Measurements from ENCODE around the gene JMJD8.

The JMJD8 gene

GRCh38 chr16:707062-707538 lies 23.0 kb upstream of the JMJD8 start:
- H3K36me3 ChIP-seq (ENCODE audit: insufficient read depth): no peaks in the 10 kb centered on the region
- H3K27me3 ChIP-seq (ENCODE audit: insufficient read depth, low read depth): peaks cover 88% of the 10 kb centered on the region
- H2AFZ ChIP-seq (ENCODE audit: low read depth): no peak overlapping the region
- peaks cover 21% of the 10 kb centered on the region for H3K4me1 ChIP-seq (ENCODE audit: low read depth, poor library complexity, severe bottlenecking)
- no peak for TF ChIP-seq CTCF (conservative IDR thresholded peaks at IDR 0.05; ENCODE audit: low read depth, low read length)
- H3K9ac ChIP-seq: no peak overlapping the region
- H3K79me2 ChIP-seq (ENCODE audit: insufficient read depth, low read depth): no peaks in the 10 kb centered on the region
- H3K4me3 ChIP-seq (IDR thresholded peaks at IDR 0.05; ENCODE audit: insufficient read depth, low read depth, low read length): no peak overlapping the region
- no peak overlapping the region for H3K4me2 ChIP-seq
- H4K20me1 ChIP-seq (ENCODE audit: insufficient read depth): no peaks in the 10 kb centered on the region
- H3K27ac ChIP-seq: no peak overlapping the region

- Histone ChIP-seq H3K4me2 (no peak overlapping the region), H3K4me1 (ENCODE audit: low read depth, poor library complexity, severe bottlenecking) (peaks cover 14% of the 10 kb centered on the region), H3K27ac (no peak overlapping the region), H3K9ac (no peak overlapping the region), H2AFZ (ENCODE audit: low read depth) (no peak overlapping the region), H4K20me1 (ENCODE audit: insufficient read depth) (no peaks in the 10 kb centered on the region), H3K4me3 (IDR thresholded peaks at IDR 0.05; ENCODE audit: insufficient read depth, low read depth, low read length) (no peak overlapping the region), H3K79me2 (ENCODE audit: insufficient read depth, low read depth) (no peaks in the 10 kb centered on the region), H3K36me3 (ENCODE audit: insufficient read depth) (no peaks in the 10 kb centered on the region), H3K27me3 (ENCODE audit: insufficient read depth, low read depth) (peaks cover 88% of the 10 kb centered on the region)
- no peak for TF ChIP-seq CTCF (conservative IDR thresholded peaks at IDR 0.05; ENCODE audit: low read depth, low read length)
Observed at GRCh38 chr16:706189-707061, 22.3 kb upstream of the JMJD8 start.

DNA sequence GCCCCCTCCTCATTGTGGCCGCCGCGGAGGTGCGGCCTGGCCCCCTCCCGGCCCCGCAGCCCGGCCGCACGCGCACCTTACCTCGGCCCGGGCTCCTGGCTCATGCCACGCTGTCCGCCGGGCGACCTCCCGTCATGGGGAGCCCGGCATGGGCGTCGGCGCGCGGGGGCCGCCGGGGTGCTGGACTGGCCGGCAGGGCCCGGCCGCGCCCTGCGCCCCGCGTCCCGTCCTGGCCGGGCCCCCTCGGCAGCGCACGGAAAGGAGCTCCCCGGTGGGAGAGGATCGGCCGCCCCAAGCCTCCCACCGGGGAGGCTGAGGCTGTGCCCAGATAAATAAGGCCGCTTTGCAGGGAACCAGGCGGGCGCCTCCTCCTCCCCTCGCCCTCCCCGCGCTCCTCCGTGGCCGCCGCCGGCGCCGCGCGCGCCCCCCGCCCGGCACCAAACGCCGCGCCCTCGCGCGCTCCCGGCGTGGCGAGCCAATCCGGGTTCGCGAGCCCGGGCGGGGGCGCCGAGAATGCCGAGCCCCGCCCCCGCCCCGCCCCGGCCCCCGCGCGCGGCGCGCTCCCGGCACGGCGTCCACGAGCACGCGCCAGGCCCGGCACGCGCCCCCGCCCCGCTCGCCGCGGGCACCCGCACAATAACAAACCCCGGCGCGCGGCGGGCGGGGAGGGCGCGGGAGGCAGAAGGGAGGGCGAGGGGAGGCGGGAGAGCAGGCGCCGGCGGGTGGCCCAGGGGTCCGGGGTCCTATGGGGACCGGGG lies 21.5 kb upstream of the JMJD8 start, which contains the start of gene FBXL16:
Gene FBXL16, minus strand, starts transcription at position 371 of the 758 bp plus-strand sequence. CDS start 8,396 bp downstream, outside the sequence.
- H3K4me1 ChIP-seq (ENCODE audit: low read depth, poor library complexity, severe bottlenecking): peaks cover 6% of the 10 kb centered on the region
- no peak within 1 kb of the TSS for H3K27ac ChIP-seq
- no peaks in the 10 kb centered on the region for H3K79me2 ChIP-seq (ENCODE audit: insufficient read depth, low read depth)
- no peaks in the 10 kb centered on the region for H3K36me3 ChIP-seq (ENCODE audit: insufficient read depth)
- H3K27me3 ChIP-seq (ENCODE audit: insufficient read depth, low read depth): peaks cover 88% of the 10 kb centered on the region
- H2AFZ ChIP-seq (ENCODE audit: low read depth): no peak within 1 kb of the TSS
- no peak within 1 kb of the TSS for H3K4me2 ChIP-seq
- no peak for TF ChIP-seq CTCF (conservative IDR thresholded peaks at IDR 0.05; ENCODE audit: low read depth, low read length)
- H3K4me3 ChIP-seq (IDR thresholded peaks at IDR 0.05; ENCODE audit: insufficient read depth, low read depth, low read length): no peak within 1 kb of the TSS
- H3K9ac ChIP-seq: no peak within 1 kb of the TSS
- H4K20me1 ChIP-seq (ENCODE audit: insufficient read depth): no peaks in the 10 kb centered on the region

DNA sequence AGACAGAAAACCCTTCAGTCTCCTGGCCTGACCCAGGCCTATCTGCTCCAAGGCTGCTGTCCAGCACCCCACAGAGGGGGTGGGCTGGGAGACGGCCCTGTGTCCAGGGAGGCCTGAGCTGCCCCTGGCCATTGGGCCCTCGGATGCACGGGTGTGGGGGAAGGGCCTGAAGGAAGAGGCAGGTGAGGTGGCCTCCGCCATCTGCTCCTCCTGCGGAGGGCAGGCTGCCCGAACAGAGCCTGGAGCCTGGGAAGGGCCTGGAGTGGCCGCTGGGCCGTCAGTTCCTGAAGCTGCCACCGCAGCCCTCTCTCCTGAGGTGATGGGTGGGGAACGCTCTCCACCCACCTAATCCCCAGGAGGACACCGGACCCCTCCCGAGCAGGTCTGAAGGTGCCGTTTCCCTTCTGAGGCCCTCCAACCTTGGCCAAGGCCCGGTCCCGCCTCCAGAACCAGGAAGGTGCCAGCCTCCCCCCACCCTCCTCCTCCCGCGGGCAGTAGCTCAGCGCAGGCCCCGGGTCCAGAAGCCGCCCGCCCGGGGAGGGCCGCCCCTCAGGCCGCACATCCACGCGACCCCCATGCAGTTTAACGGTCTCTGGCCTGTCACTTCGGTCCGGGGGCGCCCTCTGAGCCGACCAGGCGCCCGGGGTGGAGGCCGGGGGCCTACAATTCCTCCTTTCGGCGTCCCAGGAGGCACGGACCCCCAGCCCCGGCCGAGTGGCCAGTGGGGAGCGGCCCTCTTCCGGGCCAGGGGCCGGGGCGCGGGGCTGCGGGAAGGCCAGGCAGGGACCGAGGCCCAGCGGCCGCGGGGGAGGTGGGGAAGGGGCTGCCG lies 20.6 kb upstream of the JMJD8 start:
- H3K4me2 ChIP-seq: no peak overlapping the region
- H3K4me1 ChIP-seq (ENCODE audit: low read depth, poor library complexity, severe bottlenecking): peaks cover 2% of the 10 kb centered on the region
- peaks cover 88% of the 10 kb centered on the region for H3K27me3 ChIP-seq (ENCODE audit: insufficient read depth, low read depth)
- no peak for TF ChIP-seq CTCF (conservative IDR thresholded peaks at IDR 0.05; ENCODE audit: low read depth, low read length)
- H3K79me2 ChIP-seq (ENCODE audit: insufficient read depth, low read depth): no peaks in the 10 kb centered on the region
- no peak overlapping the region for H3K27ac ChIP-seq
- H3K36me3 ChIP-seq (ENCODE audit: insufficient read depth): no peaks in the 10 kb centered on the region
- no peak overlapping the region for H3K4me3 ChIP-seq (IDR thresholded peaks at IDR 0.05; ENCODE audit: insufficient read depth, low read depth, low read length)
- H3K9ac ChIP-seq: no peak overlapping the region
- no peak overlapping the region for H2AFZ ChIP-seq (ENCODE audit: low read depth)
- H4K20me1 ChIP-seq (ENCODE audit: insufficient read depth): no peaks in the 10 kb centered on the region
